Progenitor cell of endocrine pancreas (in vitro differentiated cells): ENCODE data around the gene RAB15. TPM values are rescaled to one million over a fixed set of nuclear protein-coding genes. Genes with fewer than 3 reads are reported as not detected.
A peak's percentile ranks its signal among the peaks of the same experiment; 100 is the strongest.

Experiments
- DNase-seq: peaks from one replicate; pipeline ENCODE4 v3.0.0; 2021; ENCODE audit warnings: low spot score; ENCODE audit not compliant: unreplicated experiment
- H3K27ac Mint-ChIP-seq: 2 replicates; pipeline ENCODE4 v1.8.0; 2021; ENCODE audit warnings: mild to moderate bottlenecking, moderate library complexity, mixed read lengths
- H3K27me3 Mint-ChIP-seq: 2 replicates; pipeline ENCODE4 v1.8.0; 2021; ENCODE audit warnings: mixed read lengths
- H3K36me3 Mint-ChIP-seq: 2 replicates; pipeline ENCODE4 v1.8.0; 2022; ENCODE audit warnings: mixed read lengths; ENCODE audit not compliant: insufficient read depth
- H3K4me1 Mint-ChIP-seq: 2 replicates; pipeline ENCODE4 v1.8.0; 2021; ENCODE audit warnings: low read depth, mixed read lengths
- H3K4me3 Mint-ChIP-seq: 2 replicates; pipeline ENCODE4 v1.8.0; 2021; ENCODE audit warnings: low read depth, mild to moderate bottlenecking, moderate library complexity, mixed read lengths
- H3K9me3 Mint-ChIP-seq: 2 replicates; pipeline ENCODE4 v1.8.0; 2021; ENCODE audit warnings: low read depth, mixed read lengths
- CTCF ChIP-seq: fragments of 200-600 bp; sonication (generic); IDR thresholded peaks from one replicate; pipeline ENCODE4 v1.5.0; 2021; ENCODE audit warnings: antibody characterized with exemption, mild to moderate bottlenecking; ENCODE audit not compliant: unreplicated experiment
- long read RNA-seq: library from polyadenylated mRNA; unstranded; transcript quantifications from one replicate; pipeline ENCODE4 v2.0.0, GENCODE V29; 2020
- total RNA-seq: library from RNA; stranded (reverse); gene quantifications from 2 replicates; pipeline ENCODE4 v1.2.1, GENCODE V29; 2021

RAB15 gene
- 27.6 and 28.6 TPM in 2 replicates for total RNA-seq
- long read RNA-seq, partial matches to known transcripts = 1 of 12 reads
- long read RNA-seq, other reads (novel, unspliced or antisense) = 11 of 12 reads

GRCh38 chr14:64971943-64972791, at the start of gene RAB15:
TSS of gene RAB15 (minus strand) at chr14:64972336. CDS start at chr14:64972076, 260 bp downstream.
- Mint-ChIP-seq H3K9me3 (no peaks in the 10 kb centered on the region), H3K36me3 (no peaks in the 10 kb centered on the region), H3K4me3 (peak within 1 kb of the TSS; percentile 79), H3K4me1 (peaks cover 11% of the 10 kb centered on the region), H3K27ac (peak within 1 kb of the TSS; percentile 41), H3K27me3 (peaks cover 21% of the 10 kb centered on the region)
- peak; percentile 29 for DNase-seq
- TF ChIP-seq CTCF = no peak

GRCh38 chr14:65019944-65020566, 47.9 kb upstream of the RAB15 start:
- Mint-ChIP-seq H3K27me3 (no peaks in the 10 kb centered on the region), H3K36me3 (peaks cover 6% of the 10 kb centered on the region), H3K9me3 (no peaks in the 10 kb centered on the region), H3K4me1 (peaks cover 3% of the 10 kb centered on the region), H3K27ac (peak overlapping the region; percentile 19), H3K4me3 (no peak overlapping the region)
- peak; percentile 16 for DNase-seq
- TF ChIP-seq CTCF = peak; percentile 79

GRCh38 chr14:65016471-65016870, 44.3 kb upstream of the RAB15 start:
- TF ChIP-seq CTCF = no peak
- Mint-ChIP-seq H3K36me3 (peaks cover 6% of the 10 kb centered on the region), H3K4me3 (no peak overlapping the region)

GRCh38 chr14:65015391-65015790, 43.3 kb upstream of the RAB15 start:
- no peaks in the 10 kb centered on the region for H3K9me3 Mint-ChIP-seq
- no peaks in the 10 kb centered on the region for H3K27me3 Mint-ChIP-seq
- no peak overlapping the region for H3K4me3 Mint-ChIP-seq
- DNase-seq = no peak
- peaks cover 3% of the 10 kb centered on the region for H3K4me1 Mint-ChIP-seq
- H3K27ac Mint-ChIP-seq = no peak overlapping the region
- H3K36me3 Mint-ChIP-seq = peaks cover 6% of the 10 kb centered on the region
- no peak for TF ChIP-seq CTCF

More at GRCh38 chr14:65016471-65016870, 44.3 kb upstream of the RAB15 start:
- Mint-ChIP-seq H3K27me3 (no peaks in the 10 kb centered on the region), H3K27ac (no peak overlapping the region), H3K9me3 (no peaks in the 10 kb centered on the region), H3K4me1 (peaks cover 3% of the 10 kb centered on the region)
- no peak for DNase-seq

- no peak for DNase-seq
- Mint-ChIP-seq H3K4me3 (no peak overlapping the region), H3K36me3 (peaks cover 5% of the 10 kb centered on the region), H3K27me3 (no peaks in the 10 kb centered on the region), H3K4me1 (no peaks in the 10 kb centered on the region), H3K9me3 (no peaks in the 10 kb centered on the region), H3K27ac (no peak overlapping the region)
- no peak for TF ChIP-seq CTCF
Observed at GRCh38 chr14:65012353-65012752, 40.2 kb upstream of the RAB15 start.
